ENCODE results near the gene IGF2BP2. TPM values are rescaled to one million over a fixed set of nuclear protein-coding genes. Genes with fewer than 3 reads are reported as not detected.
A peak's percentile ranks its signal among the peaks of the same experiment; 100 is the strongest.

The IGF2BP2 gene
- total and polyA plus RNA-seq, 5 donors from 2014 or later = 3.6 TPM; not detected in 4

DNA sequence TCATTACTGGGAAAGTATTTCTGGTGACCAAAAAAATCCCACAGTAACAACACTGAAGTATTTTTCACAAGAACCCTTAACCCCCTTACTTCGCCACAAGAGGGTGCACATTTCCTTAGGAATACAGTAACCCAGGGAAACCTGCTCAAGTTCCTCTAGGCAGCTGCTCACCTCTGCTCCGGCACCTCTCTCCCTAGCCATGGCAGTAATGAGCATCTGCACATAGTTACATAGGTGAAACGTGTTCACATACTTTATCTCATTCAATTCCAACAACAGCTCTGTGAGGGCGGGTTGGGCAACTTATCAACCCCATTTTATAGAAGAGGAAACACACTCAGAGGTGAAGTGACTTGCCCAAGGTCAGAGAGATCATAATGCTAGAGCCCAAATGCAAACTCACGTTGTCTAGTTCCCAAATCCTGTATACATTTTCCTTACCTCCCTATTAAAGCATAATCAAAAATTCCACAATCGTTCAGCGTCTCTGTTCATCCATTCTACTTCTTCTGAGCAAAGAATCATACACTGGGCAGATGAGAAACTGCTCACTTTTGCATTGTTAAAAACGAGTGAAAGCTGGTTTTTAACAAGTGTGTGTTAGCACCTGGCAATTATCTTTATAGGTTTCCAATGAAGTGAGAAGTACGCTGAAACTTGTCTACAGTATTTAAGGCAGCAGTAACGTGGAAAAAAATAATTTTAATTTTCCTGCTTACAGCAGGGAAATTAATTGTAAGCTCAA, 90.7 kb downstream of the IGF2BP2 start:
- Mint-ChIP-seq H3K27ac (no peak overlapping the region), H3K4me1 (no peaks in the 10 kb centered on the region), H3K9me3 (peaks cover 0 to 2% (median 0%) of the 10 kb centered on the region in 7 donors), H3K4me3 (no peak overlapping the region), H3K27me3 (peaks cover 15% of the 10 kb centered on the region), H3K36me3 (no peaks in the 10 kb centered on the region)
- ATAC-seq (ENCODE audit: low read depth in 2 of 2) (no peak), DNase-seq (peak in 1 of 3 donors; percentile 40)
- no peaks in the 10 kb centered on the region for H3K27me3 ChIP-seq (ENCODE audit: control insufficient read depth, insufficient read depth, low read length)
- no peak overlapping the region for H3K27ac ChIP-seq (ENCODE audit: insufficient read depth, low read length, poor library complexity, severe bottlenecking)
- no peaks in the 10 kb centered on the region for H3K9me3 ChIP-seq (ENCODE audit: control insufficient read depth in 2 of 2, low read length in 2 of 2)
- no peak overlapping the region for H3K4me3 ChIP-seq (ENCODE audit: low read depth, low read length)
- H3K4me1 ChIP-seq (ENCODE audit: control insufficient read depth, insufficient read depth, low read length, poor library complexity, severe bottlenecking) = no peaks in the 10 kb centered on the region
- H3K36me3 ChIP-seq (ENCODE audit: control insufficient read depth, insufficient read depth, low read length) = no peaks in the 10 kb centered on the region

DNA sequence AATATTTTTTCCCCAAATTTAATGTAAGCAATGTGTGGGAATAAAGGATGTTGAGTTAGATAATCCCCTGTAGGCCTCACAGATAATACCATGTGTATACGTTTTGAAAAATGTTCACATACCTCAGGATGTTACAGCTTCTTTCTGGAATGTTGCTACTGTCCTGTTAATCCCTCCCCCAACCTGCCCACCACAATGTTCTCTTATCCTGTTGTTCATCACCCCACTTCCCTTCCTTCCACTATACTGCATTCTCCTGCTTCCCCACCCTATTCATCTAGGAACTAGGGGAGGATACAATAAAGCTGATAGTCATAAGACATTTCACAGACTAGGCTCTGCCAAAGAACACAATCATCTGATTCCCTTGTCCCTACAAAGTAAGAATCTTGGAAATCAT, 92.1 kb downstream of the IGF2BP2 start:
- Histone ChIP-seq H3K27me3 (ENCODE audit: control insufficient read depth, insufficient read depth, low read length) (no peaks in the 10 kb centered on the region), H3K4me3 (ENCODE audit: low read depth, low read length) (no peak overlapping the region), H3K27ac (ENCODE audit: insufficient read depth, low read length, poor library complexity, severe bottlenecking) (no peak overlapping the region), H3K4me1 (ENCODE audit: control insufficient read depth, insufficient read depth, low read length, poor library complexity, severe bottlenecking) (no peaks in the 10 kb centered on the region), H3K36me3 (ENCODE audit: control insufficient read depth, insufficient read depth, low read length) (no peaks in the 10 kb centered on the region), H3K9me3 (ENCODE audit: control insufficient read depth in 2 of 2, low read length in 2 of 2) (no peaks in the 10 kb centered on the region)
- no peaks in the 10 kb centered on the region for H3K36me3 Mint-ChIP-seq
- peaks cover 15% of the 10 kb centered on the region for H3K27me3 Mint-ChIP-seq
- peaks cover 0 to 2% (median 0%) of the 10 kb centered on the region in 7 donors for H3K9me3 Mint-ChIP-seq
- ATAC-seq (ENCODE audit: low read depth in 2 of 2) (no peak), DNase-seq (no peak)
- H3K4me1 Mint-ChIP-seq = no peaks in the 10 kb centered on the region
- no peak overlapping the region for H3K27ac Mint-ChIP-seq
- H3K4me3 Mint-ChIP-seq = no peak overlapping the region

DNA sequence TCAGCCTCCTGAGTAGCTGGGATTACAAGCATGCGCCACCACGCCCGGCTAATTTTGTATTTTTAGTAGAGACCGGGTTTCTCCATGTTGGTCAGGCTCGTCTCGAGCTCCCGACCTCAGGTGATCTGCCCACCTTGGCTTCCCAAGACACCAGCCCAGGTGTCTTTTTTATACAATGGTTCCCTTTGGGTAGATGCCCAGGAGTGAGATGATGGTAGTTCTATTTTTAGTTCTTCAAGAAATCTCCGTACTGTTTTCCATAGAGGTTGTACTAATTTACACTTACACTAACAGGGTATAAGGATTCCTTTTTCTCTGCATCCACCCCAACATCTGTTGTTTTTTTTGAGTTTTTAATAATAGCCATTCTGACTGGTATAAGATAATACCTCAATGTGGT, 94.3 kb downstream of the IGF2BP2 start:
- H3K9me3 Mint-ChIP-seq = peaks cover 0 to 2% (median 0%) of the 10 kb centered on the region in 7 donors
- Histone ChIP-seq H3K36me3 (ENCODE audit: control insufficient read depth, insufficient read depth, low read length) (no peaks in the 10 kb centered on the region), H3K4me3 (ENCODE audit: low read depth, low read length) (no peak overlapping the region), H3K4me1 (ENCODE audit: control insufficient read depth, insufficient read depth, low read length, poor library complexity, severe bottlenecking) (no peaks in the 10 kb centered on the region), H3K27me3 (ENCODE audit: control insufficient read depth, insufficient read depth, low read length) (no peaks in the 10 kb centered on the region), H3K9me3 (ENCODE audit: control insufficient read depth in 2 of 2, low read length in 2 of 2) (no peaks in the 10 kb centered on the region), H3K27ac (ENCODE audit: insufficient read depth, low read length, poor library complexity, severe bottlenecking) (no peak overlapping the region)
- ATAC-seq (ENCODE audit: low read depth in 2 of 2) (no peak), DNase-seq (no peak)
- H3K27ac Mint-ChIP-seq = no peak overlapping the region
- no peaks in the 10 kb centered on the region for H3K36me3 Mint-ChIP-seq
- H3K4me3 Mint-ChIP-seq = no peak overlapping the region
- H3K4me1 Mint-ChIP-seq = no peaks in the 10 kb centered on the region
- peaks cover 15% of the 10 kb centered on the region for H3K27me3 Mint-ChIP-seq

DNA sequence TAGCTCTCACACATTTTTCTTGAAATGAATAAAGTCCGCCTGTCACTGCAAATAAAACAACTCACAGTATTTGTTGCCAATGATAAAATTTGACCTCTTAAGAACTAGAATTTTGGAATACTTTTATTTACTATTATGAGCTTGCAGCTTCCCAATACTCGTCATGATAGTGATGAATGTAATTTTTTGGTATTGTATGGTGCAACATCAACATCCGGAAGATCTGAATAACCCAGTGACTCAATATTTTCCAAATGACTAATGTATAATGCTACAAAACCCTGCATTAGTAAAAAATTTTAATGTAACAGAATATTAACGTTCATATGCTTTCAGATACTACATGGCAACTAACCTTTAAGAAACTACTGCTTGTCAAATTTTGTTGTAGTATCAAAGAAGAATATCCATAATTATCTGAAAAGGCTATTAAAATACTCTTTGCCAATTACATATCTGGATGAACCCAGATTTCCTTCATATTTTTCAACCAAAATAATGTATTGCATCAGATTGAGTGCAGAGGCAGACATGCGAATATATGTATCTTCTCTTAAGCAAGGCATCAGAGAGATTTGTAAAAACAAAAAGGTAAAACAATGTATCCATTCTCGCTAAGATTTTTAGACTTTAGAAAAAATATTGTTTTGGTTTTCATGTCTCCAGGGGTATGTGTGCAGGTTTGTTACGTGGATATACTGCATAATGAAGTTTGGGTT, 95.3 kb downstream of the IGF2BP2 start:
- no peak for ATAC-seq (ENCODE audit: low read depth in 2 of 2)
- no peak overlapping the region for H3K4me3 Mint-ChIP-seq

DNA sequence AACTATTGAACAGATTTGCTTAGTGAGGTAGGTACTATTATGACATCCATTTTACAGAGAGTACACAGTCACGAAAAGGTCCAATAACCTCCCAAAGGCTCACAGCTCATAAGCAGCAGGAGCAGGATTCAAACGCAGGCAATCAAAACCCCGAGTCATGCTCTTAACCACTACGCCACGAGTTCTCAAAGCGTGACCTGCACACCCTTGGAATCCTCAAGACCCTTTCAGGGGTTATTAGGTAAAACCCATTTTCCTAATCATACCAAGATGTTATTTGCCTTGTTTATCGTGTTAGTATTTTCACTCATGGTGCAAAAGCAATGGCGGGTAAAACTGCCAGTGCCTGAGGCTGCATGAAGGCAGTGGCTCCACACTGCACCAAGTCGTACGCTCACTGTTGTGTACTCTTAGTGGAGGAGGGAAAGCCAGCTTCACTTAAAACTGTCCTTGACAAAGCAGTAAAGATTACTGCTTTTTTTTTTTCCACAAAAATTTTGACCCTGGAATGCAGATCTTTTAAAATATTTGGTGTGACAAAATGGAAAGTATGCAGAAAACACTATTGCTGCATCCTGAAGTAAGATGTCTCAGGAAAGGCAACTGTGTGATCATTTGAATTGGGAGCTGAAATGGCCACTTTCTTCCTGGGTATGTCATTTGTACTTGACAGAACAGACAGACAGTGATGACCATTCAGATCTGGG, 96.1 kb downstream of the IGF2BP2 start:
- Histone ChIP-seq H3K27me3 (ENCODE audit: control insufficient read depth, insufficient read depth, low read length) (no peaks in the 10 kb centered on the region), H3K9me3 (ENCODE audit: control insufficient read depth in 2 of 2, low read length in 2 of 2) (no peaks in the 10 kb centered on the region), H3K4me3 (ENCODE audit: low read depth, low read length) (no peak overlapping the region), H3K4me1 (ENCODE audit: control insufficient read depth, insufficient read depth, low read length, poor library complexity, severe bottlenecking) (no peaks in the 10 kb centered on the region), H3K27ac (ENCODE audit: insufficient read depth, low read length, poor library complexity, severe bottlenecking) (no peak overlapping the region), H3K36me3 (ENCODE audit: control insufficient read depth, insufficient read depth, low read length) (no peaks in the 10 kb centered on the region)
- Mint-ChIP-seq H3K27ac (no peak overlapping the region), H3K36me3 (no peaks in the 10 kb centered on the region), H3K4me1 (no peaks in the 10 kb centered on the region), H3K9me3 (peaks cover 0 to 2% (median 0%) of the 10 kb centered on the region in 7 donors), H3K4me3 (no peak overlapping the region), H3K27me3 (peaks cover 7% of the 10 kb centered on the region)
- ATAC-seq (ENCODE audit: low read depth in 2 of 2) (no peak), DNase-seq (no peak)

More for the DNA sequence above, 95.3 kb downstream of the IGF2BP2 start:
- no peak overlapping the region for H3K27ac ChIP-seq (ENCODE audit: insufficient read depth, low read length, poor library complexity, severe bottlenecking)
- H3K9me3 ChIP-seq (ENCODE audit: control insufficient read depth in 2 of 2, low read length in 2 of 2) = no peaks in the 10 kb centered on the region
- peaks cover 0 to 2% (median 0%) of the 10 kb centered on the region in 7 donors for H3K9me3 Mint-ChIP-seq
- no peaks in the 10 kb centered on the region for H3K4me1 ChIP-seq (ENCODE audit: control insufficient read depth, insufficient read depth, low read length, poor library complexity, severe bottlenecking)
- no peaks in the 10 kb centered on the region for H3K36me3 Mint-ChIP-seq
- no peaks in the 10 kb centered on the region for H3K36me3 ChIP-seq (ENCODE audit: control insufficient read depth, insufficient read depth, low read length)
- DNase-seq = no peak
- no peak overlapping the region for H3K27ac Mint-ChIP-seq
- no peaks in the 10 kb centered on the region for H3K27me3 ChIP-seq (ENCODE audit: control insufficient read depth, insufficient read depth, low read length)
- peaks cover 11% of the 10 kb centered on the region for H3K27me3 Mint-ChIP-seq
- no peak overlapping the region for H3K4me3 ChIP-seq (ENCODE audit: low read depth, low read length)
- H3K4me1 Mint-ChIP-seq = no peaks in the 10 kb centered on the region

DNA sequence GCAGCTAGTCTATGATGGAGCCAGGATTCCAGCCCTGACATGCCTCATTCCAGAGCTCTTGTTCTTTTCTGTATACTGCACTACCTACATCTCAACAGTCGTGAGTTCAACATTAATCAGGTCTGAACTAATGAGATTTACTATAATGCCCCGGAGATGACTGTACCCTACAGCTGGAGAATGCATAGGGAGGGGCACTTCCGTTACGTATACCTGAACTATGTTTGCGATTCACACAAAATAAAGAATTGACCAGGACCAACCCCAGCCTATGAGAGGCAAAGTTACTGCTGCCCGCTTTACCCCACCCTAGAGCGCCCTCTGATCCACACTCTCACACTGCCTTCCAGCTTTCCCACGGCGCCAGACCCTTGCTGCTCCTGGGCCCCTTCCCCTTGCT, 97.0 kb downstream of the IGF2BP2 start:
- H3K27me3 Mint-ChIP-seq = peaks cover 7% of the 10 kb centered on the region
- ATAC-seq (ENCODE audit: low read depth in 2 of 2) (no peak), DNase-seq (no peak)
- no peaks in the 10 kb centered on the region for H3K9me3 ChIP-seq (ENCODE audit: control insufficient read depth in 2 of 2, low read length in 2 of 2)
- no peaks in the 10 kb centered on the region for H3K27me3 ChIP-seq (ENCODE audit: control insufficient read depth, insufficient read depth, low read length)
- H3K9me3 Mint-ChIP-seq = peaks cover 0 to 2% (median 0%) of the 10 kb centered on the region in 7 donors
- H3K36me3 Mint-ChIP-seq = no peaks in the 10 kb centered on the region
- no peak overlapping the region for H3K27ac ChIP-seq (ENCODE audit: insufficient read depth, low read length, poor library complexity, severe bottlenecking)
- no peaks in the 10 kb centered on the region for H3K4me1 ChIP-seq (ENCODE audit: control insufficient read depth, insufficient read depth, low read length, poor library complexity, severe bottlenecking)
- H3K27ac Mint-ChIP-seq = no peak overlapping the region
- H3K36me3 ChIP-seq (ENCODE audit: control insufficient read depth, insufficient read depth, low read length) = no peaks in the 10 kb centered on the region
- no peak overlapping the region for H3K4me3 ChIP-seq (ENCODE audit: low read depth, low read length)
- no peaks in the 10 kb centered on the region for H3K4me1 Mint-ChIP-seq
- H3K4me3 Mint-ChIP-seq = no peak overlapping the region

DNA sequence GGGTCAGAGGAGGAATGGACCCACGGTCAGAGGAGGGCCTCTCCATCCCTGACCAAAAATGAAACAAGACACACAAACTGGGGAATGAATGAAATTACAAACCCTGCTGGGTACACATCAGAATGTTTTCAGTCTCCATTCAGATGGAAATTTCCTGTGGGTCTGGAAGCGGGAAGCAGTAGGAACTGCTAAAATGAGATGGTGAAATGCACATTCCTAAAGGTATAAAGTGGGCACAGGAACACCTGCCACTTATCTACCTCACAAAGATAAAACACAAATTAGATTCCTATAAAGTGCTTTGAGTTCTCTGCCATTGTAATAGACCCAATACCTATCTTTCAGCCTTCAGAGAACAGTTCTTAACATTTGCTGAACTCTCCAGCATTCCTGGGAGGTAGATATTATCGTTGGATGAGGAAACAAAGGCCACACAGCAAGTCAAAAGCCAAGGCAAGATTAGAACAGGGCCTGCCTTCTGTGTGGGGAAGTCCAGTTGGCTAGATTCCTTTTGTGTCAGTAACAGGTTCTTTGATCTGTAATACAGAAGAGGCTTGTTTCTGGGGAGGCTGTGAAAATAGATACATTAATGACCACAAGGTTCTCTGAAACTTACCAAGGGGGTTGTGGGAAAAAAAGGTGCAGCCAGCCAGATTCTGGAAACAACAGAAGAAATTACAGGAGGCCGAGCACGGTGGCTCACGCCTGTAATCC, 98.4 kb downstream of the IGF2BP2 start:
- Mint-ChIP-seq H3K4me1 (no peaks in the 10 kb centered on the region), H3K9me3 (no peaks in the 10 kb centered on the region), H3K36me3 (no peaks in the 10 kb centered on the region), H3K4me3 (no peak overlapping the region), H3K27ac (no peak overlapping the region), H3K27me3 (peaks cover 7% of the 10 kb centered on the region)
- Histone ChIP-seq H3K36me3 (ENCODE audit: control insufficient read depth, insufficient read depth, low read length) (no peaks in the 10 kb centered on the region), H3K27ac (ENCODE audit: insufficient read depth, low read length, poor library complexity, severe bottlenecking) (no peak overlapping the region), H3K4me1 (ENCODE audit: control insufficient read depth, insufficient read depth, low read length, poor library complexity, severe bottlenecking) (no peaks in the 10 kb centered on the region), H3K4me3 (ENCODE audit: low read depth, low read length) (no peak overlapping the region), H3K9me3 (ENCODE audit: control insufficient read depth in 2 of 2, low read length in 2 of 2) (no peaks in the 10 kb centered on the region), H3K27me3 (ENCODE audit: control insufficient read depth, insufficient read depth, low read length) (no peaks in the 10 kb centered on the region)
- DNase-seq (no peak), ATAC-seq (ENCODE audit: low read depth in 2 of 2) (no peak)
